ENCODE measurements around the gene TRIB2.

TRIB2 gene

DNA sequence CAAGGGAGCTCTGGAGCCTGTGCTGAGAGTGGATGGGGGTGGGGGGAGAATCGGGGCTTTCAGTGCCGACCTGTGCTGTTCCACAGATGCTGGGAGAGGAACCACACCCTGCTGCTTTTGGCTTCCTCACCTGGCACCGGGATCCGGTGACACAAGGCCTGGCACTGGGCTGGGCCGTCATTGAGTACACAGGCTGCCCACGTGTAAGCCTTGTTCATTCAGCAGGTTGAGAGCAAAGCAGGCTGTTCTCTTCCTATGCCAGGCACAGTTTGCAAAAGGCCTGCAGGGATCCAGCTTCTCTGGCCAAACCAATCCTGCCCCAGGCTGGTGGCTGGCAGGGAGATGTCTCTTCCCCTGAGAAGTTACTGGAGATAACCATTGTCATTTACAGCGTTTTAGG, 17.1 kb downstream of the TRIB2 start:
- H3K4me2 ChIP-seq (ENCODE audit: low read length), result no peak overlapping the region
- H3K36me3 ChIP-seq (replicated peaks; ENCODE audit: low read depth, low read length), result no peaks in the 10 kb centered on the region
- TF ChIP-seq, protein P1, sequence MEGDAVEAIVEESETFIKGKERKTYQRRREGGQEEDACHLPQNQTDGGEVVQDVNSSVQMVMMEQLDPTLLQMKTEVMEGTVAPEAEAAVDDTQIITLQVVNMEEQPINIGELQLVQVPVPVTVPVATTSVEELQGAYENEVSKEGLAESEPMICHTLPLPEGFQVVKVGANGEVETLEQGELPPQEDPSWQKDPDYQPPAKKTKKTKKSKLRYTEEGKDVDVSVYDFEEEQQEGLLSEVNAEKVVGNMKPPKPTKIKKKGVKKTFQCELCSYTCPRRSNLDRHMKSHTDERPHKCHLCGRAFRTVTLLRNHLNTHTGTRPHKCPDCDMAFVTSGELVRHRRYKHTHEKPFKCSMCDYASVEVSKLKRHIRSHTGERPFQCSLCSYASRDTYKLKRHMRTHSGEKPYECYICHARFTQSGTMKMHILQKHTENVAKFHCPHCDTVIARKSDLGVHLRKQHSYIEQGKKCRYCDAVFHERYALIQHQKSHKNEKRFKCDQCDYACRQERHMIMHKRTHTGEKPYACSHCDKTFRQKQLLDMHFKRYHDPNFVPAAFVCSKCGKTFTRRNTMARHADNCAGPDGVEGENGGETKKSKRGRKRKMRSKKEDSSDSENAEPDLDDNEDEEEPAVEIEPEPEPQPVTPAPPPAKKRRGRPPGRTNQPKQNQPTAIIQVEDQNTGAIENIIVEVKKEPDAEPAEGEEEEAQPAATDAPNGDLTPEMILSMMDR (IDR thresholded peaks at IDR 0.05; ENCODE audit: low read depth, low read length), result no peak
- TF ChIP-seq EZH2phosphoT487 (IDR thresholded peaks at IDR 0.05; ENCODE audit: low read depth), result no peak

DNA sequence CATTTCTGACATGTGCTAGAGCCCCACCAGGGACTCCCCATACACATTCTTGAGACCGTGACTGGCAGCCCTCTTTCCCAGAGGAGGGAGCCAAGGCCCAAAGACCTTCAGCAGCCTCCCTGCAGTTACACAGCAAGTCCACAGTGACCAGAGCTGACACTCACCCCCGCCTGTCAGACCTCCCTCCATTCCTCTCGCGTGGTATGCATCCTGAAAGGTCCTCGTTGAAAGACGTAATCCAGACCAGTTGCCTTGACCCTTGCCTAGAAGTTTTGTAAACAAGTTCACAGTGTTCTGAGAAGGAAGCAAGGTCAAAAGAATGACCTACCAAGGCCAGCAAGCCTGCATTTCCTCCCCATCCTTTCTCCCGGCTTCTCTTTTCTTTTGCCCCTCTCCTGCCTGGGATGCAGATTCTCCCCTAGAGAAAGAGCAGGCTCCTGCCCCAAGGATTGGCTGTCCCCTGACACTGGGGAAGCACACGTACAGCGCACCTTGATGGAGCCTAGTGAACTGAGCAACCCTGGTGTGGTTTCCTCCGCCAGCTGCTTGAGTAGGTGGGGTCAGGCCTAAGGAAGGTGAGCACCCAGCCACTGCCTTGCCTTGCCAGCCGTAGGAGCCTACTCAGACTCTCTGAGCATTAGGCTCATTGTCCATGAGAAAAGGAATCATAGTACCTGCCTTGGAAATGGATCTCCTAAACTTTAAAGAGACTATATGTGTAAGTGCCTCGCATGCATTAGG, 18.3 kb downstream of the TRIB2 start:
- Histone ChIP-seq H3K79me2 (ENCODE audit: low read length) (no peaks in the 10 kb centered on the region), H3K4me1 (ENCODE audit: low read length) (no peaks in the 10 kb centered on the region)

More for the DNA sequence above, 17.1 kb downstream of the TRIB2 start:
- H3K27ac ChIP-seq (ENCODE audit: low read length), result no peak overlapping the region
- peaks cover 2% of the 10 kb centered on the region for H3K4me1 ChIP-seq (ENCODE audit: low read length)
- H3K4me3 ChIP-seq (ENCODE audit: low read length), result no peak overlapping the region
- H4K20me1 ChIP-seq (ENCODE audit: insufficient read depth, low read length), result no peaks in the 10 kb centered on the region
- no peak overlapping the region for H2AFZ ChIP-seq (ENCODE audit: low read depth, low read length)
- no peaks in the 10 kb centered on the region for H3K27me3 ChIP-seq (ENCODE audit: low read depth, low read length)
- no peaks in the 10 kb centered on the region for H3K79me2 ChIP-seq (ENCODE audit: low read length)
- no peak overlapping the region for H3K9ac ChIP-seq (ENCODE audit: low read length)
- H3K9me3 ChIP-seq (ENCODE audit: insufficient read depth, low read length), result no peaks in the 10 kb centered on the region

DNA sequence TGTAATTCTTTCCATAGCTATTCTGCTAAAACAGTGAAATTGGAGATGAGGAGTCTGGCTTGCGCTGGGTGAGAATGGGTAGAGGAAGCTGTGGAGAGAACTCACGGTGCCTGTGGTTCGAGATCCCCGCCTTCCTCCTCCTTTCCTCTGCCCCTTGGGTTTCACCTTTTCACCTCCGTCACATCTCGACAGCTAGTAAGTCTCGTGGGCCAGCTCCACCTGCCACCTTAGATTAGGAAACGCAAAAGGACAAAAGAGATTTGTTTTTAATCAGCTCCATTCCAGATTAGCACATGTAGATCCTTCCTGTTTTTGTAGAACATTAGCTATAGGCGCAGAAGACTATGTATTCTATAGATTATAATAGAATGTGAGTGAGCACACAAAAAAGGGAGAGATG, 20.6 kb downstream of the TRIB2 start:
- no peak overlapping the region for H3K4me3 ChIP-seq (ENCODE audit: low read length)
- H3K27ac ChIP-seq (ENCODE audit: low read length), result no peak overlapping the region
- H3K36me3 ChIP-seq (replicated peaks; ENCODE audit: low read depth, low read length), result no peaks in the 10 kb centered on the region
- no peaks in the 10 kb centered on the region for H3K9me3 ChIP-seq (ENCODE audit: insufficient read depth, low read length)
- no peak for TF ChIP-seq EZH2phosphoT487 (IDR thresholded peaks at IDR 0.05; ENCODE audit: low read depth)
- H2AFZ ChIP-seq (ENCODE audit: low read depth, low read length), result no peak overlapping the region
- no peaks in the 10 kb centered on the region for H4K20me1 ChIP-seq (ENCODE audit: insufficient read depth, low read length)
- no peaks in the 10 kb centered on the region for H3K79me2 ChIP-seq (ENCODE audit: low read length)
- H3K4me1 ChIP-seq (ENCODE audit: low read length), result no peaks in the 10 kb centered on the region
- no peaks in the 10 kb centered on the region for H3K27me3 ChIP-seq (ENCODE audit: low read depth, low read length)
- H3K4me2 ChIP-seq (ENCODE audit: low read length), result no peak overlapping the region
- no peak overlapping the region for H3K9ac ChIP-seq (ENCODE audit: low read length)

More for the DNA sequence above, 18.3 kb downstream of the TRIB2 start:
- no peak for TF ChIP-seq EZH2phosphoT487 (IDR thresholded peaks at IDR 0.05; ENCODE audit: low read depth)
- TF ChIP-seq, protein P1 (IDR thresholded peaks at IDR 0.05; ENCODE audit: low read depth, low read length), result no peak
- Histone ChIP-seq H3K4me2 (ENCODE audit: low read length) (no peak overlapping the region), H3K9me3 (ENCODE audit: insufficient read depth, low read length) (no peaks in the 10 kb centered on the region), H3K4me3 (ENCODE audit: low read length) (no peak overlapping the region), H3K36me3 (replicated peaks; ENCODE audit: low read depth, low read length) (no peaks in the 10 kb centered on the region), H2AFZ (ENCODE audit: low read depth, low read length) (no peak overlapping the region), H3K27ac (ENCODE audit: low read length) (no peak overlapping the region), H3K27me3 (ENCODE audit: low read depth, low read length) (no peaks in the 10 kb centered on the region), H3K9ac (ENCODE audit: low read length) (no peak overlapping the region), H4K20me1 (ENCODE audit: insufficient read depth, low read length) (no peaks in the 10 kb centered on the region)

DNA sequence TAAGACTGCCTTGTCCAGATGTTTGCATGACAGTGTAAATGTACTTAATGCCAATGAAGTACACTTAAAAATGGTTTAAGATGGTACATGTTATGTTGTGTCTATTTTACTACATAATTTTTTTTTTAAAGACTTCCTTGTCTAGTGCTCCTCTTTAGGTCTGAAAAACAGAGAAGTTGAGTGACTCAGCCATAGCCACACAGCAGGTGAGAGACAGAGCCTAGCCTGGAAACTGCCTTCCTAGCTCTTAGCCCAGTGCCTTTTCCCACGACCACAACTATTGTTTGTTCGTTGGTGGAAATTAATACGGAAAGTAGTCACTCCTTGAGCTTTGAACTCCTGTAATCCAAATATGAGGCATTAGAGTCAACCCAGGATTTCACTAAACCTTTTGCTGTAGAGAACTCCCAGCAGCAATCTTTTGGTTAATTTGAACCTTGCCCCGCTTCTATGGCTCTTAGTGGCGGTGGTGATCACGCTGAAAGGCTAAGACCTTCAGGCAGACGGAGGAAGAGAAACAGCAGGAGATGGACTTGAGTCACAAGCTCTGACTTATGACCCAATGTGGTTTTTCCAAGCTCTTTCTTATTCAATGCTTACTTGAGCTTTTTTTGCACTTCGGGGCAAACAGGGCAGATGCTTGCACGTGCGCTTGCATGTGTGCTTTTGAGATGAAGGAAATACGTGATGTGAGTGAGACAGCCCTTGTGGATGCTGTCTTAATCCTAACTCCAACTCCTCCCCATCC, 21.2 kb downstream of the TRIB2 start:
- H3K27ac ChIP-seq (ENCODE audit: low read length), result no peak overlapping the region
- no peak for TF ChIP-seq EZH2phosphoT487 (IDR thresholded peaks at IDR 0.05; ENCODE audit: low read depth)
- no peaks in the 10 kb centered on the region for H3K4me1 ChIP-seq (ENCODE audit: low read length)
- H3K79me2 ChIP-seq (ENCODE audit: low read length), result no peaks in the 10 kb centered on the region
- H3K27me3 ChIP-seq (ENCODE audit: low read depth, low read length), result no peaks in the 10 kb centered on the region
- no peaks in the 10 kb centered on the region for H3K9me3 ChIP-seq (ENCODE audit: insufficient read depth, low read length)
- no peak overlapping the region for H2AFZ ChIP-seq (ENCODE audit: low read depth, low read length)
- no peak overlapping the region for H3K4me3 ChIP-seq (ENCODE audit: low read length)
- no peak overlapping the region for H3K9ac ChIP-seq (ENCODE audit: low read length)
- H4K20me1 ChIP-seq (ENCODE audit: insufficient read depth, low read length), result no peaks in the 10 kb centered on the region
- H3K4me2 ChIP-seq (ENCODE audit: low read length), result no peak overlapping the region
- H3K36me3 ChIP-seq (replicated peaks; ENCODE audit: low read depth, low read length), result no peaks in the 10 kb centered on the region

DNA sequence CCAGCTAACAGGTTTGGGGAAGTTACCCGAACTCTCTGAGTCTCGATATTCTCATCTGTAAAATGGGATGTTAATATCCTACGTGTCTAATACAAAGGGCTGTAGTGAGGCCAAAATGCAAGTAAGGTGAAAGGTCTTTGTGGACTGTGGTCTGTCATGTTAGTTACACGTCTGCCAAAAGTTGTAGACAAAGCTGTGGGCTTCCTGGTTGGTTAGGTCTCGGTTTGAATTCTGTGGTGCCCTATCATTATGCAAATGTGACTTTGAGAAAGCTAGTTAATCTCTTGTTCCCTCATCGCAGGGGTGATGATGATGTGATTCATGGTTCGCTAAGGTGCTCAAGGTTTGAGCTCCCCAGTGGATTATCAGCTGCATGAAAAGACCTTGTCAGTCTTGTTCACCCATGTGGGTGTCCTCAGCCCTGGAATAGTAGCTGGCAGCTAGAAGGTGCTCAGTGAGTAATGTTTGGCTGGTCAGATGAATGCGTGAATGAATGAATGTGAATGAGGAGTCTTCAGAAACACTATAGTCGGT, 23.1 kb downstream of the TRIB2 start:
- Histone ChIP-seq H3K4me3 (ENCODE audit: low read length) (no peak overlapping the region), H3K9me3 (ENCODE audit: insufficient read depth, low read length) (no peaks in the 10 kb centered on the region), H3K9ac (ENCODE audit: low read length) (no peak overlapping the region), H3K4me2 (ENCODE audit: low read length) (no peak overlapping the region), H3K27me3 (ENCODE audit: low read depth, low read length) (no peaks in the 10 kb centered on the region), H3K79me2 (ENCODE audit: low read length) (no peaks in the 10 kb centered on the region), H3K27ac (ENCODE audit: low read length) (no peak overlapping the region), H2AFZ (ENCODE audit: low read depth, low read length) (no peak overlapping the region), H4K20me1 (ENCODE audit: insufficient read depth, low read length) (no peaks in the 10 kb centered on the region), H3K4me1 (ENCODE audit: low read length) (no peaks in the 10 kb centered on the region), H3K36me3 (replicated peaks; ENCODE audit: low read depth, low read length) (no peaks in the 10 kb centered on the region)
- TF ChIP-seq EZH2phosphoT487 (IDR thresholded peaks at IDR 0.05; ENCODE audit: low read depth), result no peak
- TF ChIP-seq, protein P1 (IDR thresholded peaks at IDR 0.05; ENCODE audit: low read depth, low read length), result no peak

Data from OCI-LY3 (cell line).